ENCODE data around the gene PRPF39.
"Not testable (repeated sequence)": the region's sequence is repeated elsewhere in the genome, so short reads cannot be mapped to it uniquely, and the experiment has no call there.

Gene PRPF39

DNA sequence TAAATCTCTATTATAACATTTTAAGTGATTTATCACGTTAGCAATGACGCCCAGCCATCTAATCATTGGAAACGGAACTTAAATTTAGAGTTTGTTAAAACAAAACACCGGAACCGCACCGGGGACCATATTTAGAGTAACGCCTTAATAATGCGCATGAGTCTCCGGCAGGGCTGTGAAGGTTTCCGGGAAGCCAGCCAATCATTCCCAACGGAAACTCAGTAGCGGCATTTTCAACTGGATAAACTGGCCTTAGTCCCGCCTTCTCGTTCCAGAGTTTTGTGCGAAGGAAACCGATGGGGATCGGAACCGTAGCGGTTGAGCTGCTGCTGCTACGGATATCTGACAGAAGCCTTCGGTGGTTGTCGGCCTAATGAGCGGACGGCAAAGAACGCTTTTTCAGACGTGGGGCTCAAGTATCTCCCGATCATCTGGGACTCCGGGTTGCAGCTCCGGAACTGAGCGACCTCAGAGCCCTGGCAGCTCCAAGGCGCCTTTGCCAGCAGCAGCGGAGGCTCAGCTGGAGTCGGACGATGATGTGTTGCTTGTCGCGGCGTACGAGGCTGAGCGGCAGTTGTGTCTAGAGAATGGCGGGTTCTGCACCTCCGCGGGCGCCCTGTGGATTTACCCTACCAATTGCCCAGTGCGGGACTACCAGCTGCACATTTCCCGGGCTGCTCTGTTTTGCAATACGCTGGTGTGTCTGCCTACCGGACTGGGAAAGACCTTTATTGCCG lies 51.9 kb downstream of the PRPF39 start, which contains the start of gene FANCM:
Gene FANCM, plus strand, starts transcription at position 272 of the 737 bp plus-strand sequence. Its CDS starts 102 bp downstream, at position 374.
- in situ Hi-C loops (cut with MboI; ENCODE audit: low sequenced_read_pairs): no loop called here

DNA sequence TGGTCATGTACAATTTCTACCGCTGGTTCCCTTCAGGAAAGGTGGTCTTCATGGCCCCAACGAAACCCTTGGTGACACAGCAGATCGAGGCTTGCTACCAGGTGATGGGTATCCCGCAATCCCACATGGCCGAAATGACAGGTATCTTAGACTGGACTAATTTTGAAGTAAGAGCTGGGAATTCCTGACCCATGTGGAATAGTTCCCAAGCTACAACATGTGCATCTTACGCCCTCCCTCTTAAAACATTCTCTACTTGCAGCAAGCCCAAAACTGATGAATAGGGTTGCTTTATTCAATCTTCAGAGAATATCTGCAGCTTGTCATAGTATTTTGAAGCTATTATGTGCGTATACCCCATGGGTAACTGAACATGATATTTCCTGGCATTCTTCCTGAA lies 52.5 kb downstream of the PRPF39 start:
- in situ Hi-C loops (cut with MboI; ENCODE audit: low sequenced_read_pairs): no loop called here

DNA sequence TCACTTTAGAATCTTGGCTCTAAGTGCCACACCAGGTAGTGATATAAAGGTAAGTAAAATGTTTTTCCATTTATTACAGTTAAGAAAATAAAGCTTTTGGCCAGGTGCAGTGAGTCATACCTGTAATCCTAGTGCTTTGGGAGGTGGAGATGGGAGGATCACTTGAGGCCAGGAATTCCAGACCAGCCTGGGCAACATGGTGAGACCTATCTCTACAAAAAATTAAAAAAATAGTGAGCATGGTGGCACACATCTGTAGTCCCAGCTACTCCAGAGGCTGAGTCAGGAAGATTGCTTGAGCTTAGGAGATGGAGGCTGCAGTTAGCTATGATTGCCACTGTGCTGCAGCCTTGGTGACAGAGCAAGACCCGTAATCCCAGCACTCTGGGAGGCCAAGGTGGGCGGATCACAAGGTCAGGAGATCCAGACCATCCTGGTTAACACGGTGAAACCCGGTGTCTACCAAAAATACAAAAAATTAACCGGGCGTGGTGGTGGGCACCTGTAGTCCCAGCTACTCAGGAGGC lies 56.8 kb downstream of the PRPF39 start:
- in situ Hi-C loops (cut with MboI; ENCODE audit: low sequenced_read_pairs): no loop called here

DNA sequence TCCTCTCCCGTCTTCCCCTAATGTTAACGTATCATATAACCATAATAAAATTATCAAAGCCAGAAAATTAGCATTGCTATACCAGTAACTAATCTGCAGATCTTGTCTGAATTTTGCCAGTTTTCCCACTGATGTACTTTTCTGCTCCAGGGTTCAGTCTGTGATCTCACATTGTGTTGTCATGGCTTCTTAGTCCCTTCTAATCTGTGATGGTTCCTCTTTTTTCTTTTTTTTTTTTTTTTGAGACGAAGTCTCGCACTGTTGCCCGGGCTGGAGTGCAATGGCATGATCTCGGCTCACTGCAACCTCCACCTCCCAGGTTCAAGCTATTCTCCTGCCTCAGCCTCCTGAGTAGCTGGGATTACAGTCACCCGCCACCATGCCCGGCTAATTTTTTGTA lies 58.2 kb downstream of the PRPF39 start:
- in situ Hi-C loops (cut with MboI; ENCODE audit: low sequenced_read_pairs): not testable (repeated sequence)

DNA sequence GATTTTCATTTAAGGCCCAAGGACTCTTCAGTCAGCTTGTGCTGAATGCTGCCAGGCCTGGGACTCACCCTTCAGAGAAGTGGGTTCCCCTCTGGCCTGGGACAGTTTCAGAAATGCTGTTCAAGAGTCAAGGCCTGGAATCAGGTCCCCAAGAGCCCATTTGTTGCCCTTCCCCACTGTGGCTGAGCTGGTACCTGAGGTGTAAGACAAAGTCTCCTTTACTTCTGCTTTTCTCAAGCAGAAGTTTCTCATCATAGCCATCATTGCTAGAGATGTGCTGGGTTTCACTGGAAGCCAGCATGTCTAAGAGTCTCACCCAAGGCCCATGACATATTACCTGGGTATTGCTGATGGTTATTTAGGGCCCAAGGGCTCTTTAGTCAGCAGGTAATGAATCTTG lies 60.7 kb downstream of the PRPF39 start:
- in situ Hi-C loops (cut with MboI; ENCODE audit: low sequenced_read_pairs): no loop called here

DNA sequence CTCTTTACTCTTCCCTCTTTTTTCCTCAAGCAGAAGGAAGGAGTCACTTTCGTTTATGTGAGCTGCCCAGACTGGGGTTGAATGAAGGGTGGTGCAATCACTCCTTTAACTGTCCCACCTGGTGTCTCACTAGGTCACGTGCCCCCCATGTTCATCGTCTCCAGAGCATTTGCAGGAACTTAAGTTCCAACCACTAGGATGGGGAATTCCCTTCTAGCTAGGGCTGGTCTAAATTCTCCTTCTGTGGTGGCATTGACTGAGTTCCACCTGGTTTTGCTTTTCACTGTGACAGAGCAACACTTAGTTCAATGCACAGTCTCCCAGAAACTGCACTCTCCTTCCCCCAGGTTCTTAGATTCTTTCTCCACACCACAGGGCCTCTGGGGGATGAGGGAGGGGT lies 61.3 kb downstream of the PRPF39 start:
- in situ Hi-C loops (cut with MboI; ENCODE audit: low sequenced_read_pairs): no loop called here

DNA sequence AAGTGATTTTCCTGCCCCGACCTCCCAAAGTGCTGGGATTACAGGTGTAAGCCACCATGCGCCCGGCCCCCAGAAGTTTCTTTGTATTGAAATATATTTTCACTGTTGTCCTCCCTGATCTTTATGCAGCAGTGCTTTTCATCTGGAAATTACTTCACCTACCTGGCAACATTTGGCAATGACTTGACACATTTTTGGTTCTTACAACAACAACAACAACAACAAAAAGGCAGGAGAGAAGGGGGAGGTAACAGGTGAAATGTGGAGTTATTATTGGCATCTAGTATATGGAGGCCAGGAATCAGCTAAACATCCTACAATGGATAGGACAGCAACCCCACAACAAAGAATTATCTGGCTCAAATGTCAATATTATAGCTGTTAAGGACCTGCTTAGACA lies 65.7 kb downstream of the PRPF39 start:
- in situ Hi-C loops (cut with MboI; ENCODE audit: low sequenced_read_pairs): no loop called here

DNA sequence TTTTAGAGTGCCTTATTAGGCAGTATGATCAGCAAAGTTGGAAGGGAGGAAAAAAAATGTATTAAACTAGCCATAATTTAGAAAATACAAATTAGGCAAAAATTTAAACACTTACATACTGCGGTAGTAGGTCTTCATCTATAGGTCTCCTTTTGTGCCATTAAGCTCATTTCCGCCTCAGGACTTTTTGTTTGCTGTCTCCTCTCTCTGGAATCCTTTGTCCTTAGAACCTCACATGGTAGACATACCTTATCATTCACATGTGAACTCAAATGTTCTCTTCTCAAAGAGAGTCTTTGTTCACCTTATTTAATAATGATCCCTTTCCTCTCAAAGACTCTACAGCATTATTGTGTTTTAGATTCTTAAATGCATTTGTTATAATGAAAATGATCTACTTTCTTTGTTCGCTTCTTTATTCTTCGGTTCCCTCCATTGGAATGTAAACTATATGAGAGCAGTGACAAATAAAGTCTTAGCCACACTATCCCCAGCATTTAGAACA lies 66.5 kb downstream of the PRPF39 start:
- in situ Hi-C loops (cut with MboI; ENCODE audit: low sequenced_read_pairs): no loop called here

DNA sequence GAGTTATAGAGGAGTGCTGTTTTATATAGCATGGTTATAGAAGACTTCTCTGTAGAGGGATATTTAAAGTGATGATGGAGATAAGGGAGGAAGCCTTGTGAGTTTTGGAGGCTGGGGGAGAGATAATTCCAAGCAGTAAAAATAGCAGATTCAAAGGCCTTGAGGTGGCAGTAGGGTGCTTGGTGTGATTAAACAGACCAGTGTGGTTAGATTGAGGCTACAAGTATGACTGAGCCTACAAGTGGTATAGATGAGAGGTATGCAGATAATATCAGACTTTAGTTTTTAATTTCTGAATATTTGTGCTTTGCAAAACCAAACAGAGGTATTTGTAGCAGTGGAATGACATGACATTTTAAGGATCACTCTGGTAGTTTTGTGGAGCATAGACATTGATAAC lies 72.2 kb downstream of the PRPF39 start:
- in situ Hi-C loops (cut with MboI; ENCODE audit: low sequenced_read_pairs): no loop called here

Measured in hTERT RPE-1 (cell line).